Neural progenitor cell (in vitro differentiated cells): Measurements from ENCODE around the gene PKD1.

Source experiments
- CTCF ChIP-seq: fragments of 200-600 bp; sonication (generic); IDR thresholded peaks from 2 replicates; pipeline ENCODE4 v1.5.1; 2017; ENCODE audit warnings: antibody characterized with exemption, mild to moderate bottlenecking
- EZH2phosphoT487 ChIP-seq: fragments of 200-600 bp; sonication (generic); IDR thresholded peaks from 2 replicates; pipeline ENCODE4 v1.6.1; 2017; ENCODE audit warnings: antibody characterized with exemption

GRCh38 chr16:2086106-2086742, 49.5 kb downstream of the PKD1 start:
- TF ChIP-seq CTCF (no peak), EZH2phosphoT487 (no peak)
